Adipose tissue (tissue), 3 donors: Measurements from ENCODE around the gene SLC51B. TPM values are rescaled to one million over a fixed set of nuclear protein-coding genes. Genes with fewer than 3 reads are reported as not detected.

Source experiments
- polyA plus RNA-seq, 3 donors: library from polyadenylated mRNA; stranded (reverse); fragments of 200-250 nt; gene quantifications; one replicate each; pipeline ENCODE4 v1.2.3, GENCODE V29; 2013
- donor health status: healthy with polysubstance abuse.
- donor health status: Bipolar disorder and iron deficiency.
- donor health status: healthy.

SLC51B gene
- polyA plus RNA-seq, 3 donors: 0.10 TPM; not detected in 2

Other genes with a start within 250 kb of the SLC51B start
- under 1 TPM; 0.24 to 0.91 (median 0.79) TPM for gene PIF1, start 219.7 kb upstream of the SLC51B start, polyA plus RNA-seq
- gene PLEKHO2, start 203.5 kb upstream of the SLC51B start, polyA plus RNA-seq: 10 to 100 TPM in 2 of 3 donors, 1 to 10 TPM in 1; 7.2 to 63.6 (median 58.9) TPM
- 1 to 10 TPM; 1.8 to 4.5 (median 3.4) TPM for gene ANKDD1A, start 133.5 kb upstream of the SLC51B start, polyA plus RNA-seq
- 10 to 100 TPM; 35.4 to 86.3 (median 53.2) TPM for gene SPG21, start 55.5 kb upstream of the SLC51B start, polyA plus RNA-seq
- 10 to 100 TPM in 1 of 3 donors, 1 to 10 TPM in 2; 3.4 to 10.8 (median 6.9) TPM for gene MTFMT, start 15.7 kb upstream of the SLC51B start, polyA plus RNA-seq
- gene RASL12, start 22.6 kb downstream of the SLC51B start, polyA plus RNA-seq: 10 to 100 TPM in 1 of 3 donors, 1 to 10 TPM in 2; 1.7 to 21.6 (median 6.7) TPM
- gene KBTBD13, start 31.4 kb downstream of the SLC51B start, polyA plus RNA-seq: under 1 TPM in 1 of 3 donors, not detected in 2; 0.03 TPM
- gene UBAP1L, start 69.8 kb downstream of the SLC51B start, polyA plus RNA-seq: 1 to 10 TPM; 1.3 to 2.2 (median 1.5) TPM
- gene PDCD7, start 88.4 kb downstream of the SLC51B start, polyA plus RNA-seq: 10 to 100 TPM in 2 of 3 donors, 1 to 10 TPM in 1; 6.6 to 16.2 (median 13.9) TPM
- gene CLPX, start 140.0 kb downstream of the SLC51B start, polyA plus RNA-seq: 10 to 100 TPM in 2 of 3 donors, 1 to 10 TPM in 1; 9.0 to 19.9 (median 13.4) TPM
- 10 to 100 TPM in 2 of 3 donors, 1 to 10 TPM in 1; 2.6 to 20.0 (median 13.0) TPM for gene CILP, start 166.1 kb downstream of the SLC51B start, polyA plus RNA-seq
- gene PARP16, start 241.5 kb downstream of the SLC51B start, polyA plus RNA-seq: 1 to 10 TPM; 5.6 to 9.3 (median 6.8) TPM